NOMO-1 treated with DMSO at 0.1 percent for 48 hours (cell line): ENCODE results near the gene MOV10.

Source experiments
- DNase-seq: peaks from one replicate; lab custom pipeline; 2025; ENCODE audit not compliant: unreplicated experiment; lab: John Stamatoyannopoulos, UW

MOV10 gene

GRCh38 chr1:112729909-112730308 lies 55.5 kb downstream of the MOV10 start:
- no peak for DNase-seq

- no peak for DNase-seq
Measured at GRCh38 chr1:112731451-112731850, 57.0 kb downstream of the MOV10 start.

GRCh38 chr1:112735752-112736151 lies 61.3 kb downstream of the MOV10 start:
- DNase-seq = no peak

- no peak for DNase-seq
Measured at GRCh38 chr1:112737573-112737972, 63.1 kb downstream of the MOV10 start.

- no peak for DNase-seq
Measured at GRCh38 chr1:112743174-112744008, 68.9 kb downstream of the MOV10 start.

- DNase-seq = no peak
Measured at GRCh38 chr1:112744009-112744578, 69.6 kb downstream of the MOV10 start.

- no peak for DNase-seq
Measured at GRCh38 chr1:112748396-112748795, 73.9 kb downstream of the MOV10 start.
